Measurements from ENCODE around the gene TEX10. TPM values are rescaled to one million over a fixed set of nuclear protein-coding genes. Genes with fewer than 3 reads are reported as not detected.
"Not testable (repeated sequence)": the region's sequence is repeated elsewhere in the genome, so short reads cannot be mapped to it uniquely, and the experiment has no call there.

TEX10 gene
- total RNA-seq, 4 donors from 2014 or later, result 16.0 to 20.5 (median 18.4) TPM

DNA sequence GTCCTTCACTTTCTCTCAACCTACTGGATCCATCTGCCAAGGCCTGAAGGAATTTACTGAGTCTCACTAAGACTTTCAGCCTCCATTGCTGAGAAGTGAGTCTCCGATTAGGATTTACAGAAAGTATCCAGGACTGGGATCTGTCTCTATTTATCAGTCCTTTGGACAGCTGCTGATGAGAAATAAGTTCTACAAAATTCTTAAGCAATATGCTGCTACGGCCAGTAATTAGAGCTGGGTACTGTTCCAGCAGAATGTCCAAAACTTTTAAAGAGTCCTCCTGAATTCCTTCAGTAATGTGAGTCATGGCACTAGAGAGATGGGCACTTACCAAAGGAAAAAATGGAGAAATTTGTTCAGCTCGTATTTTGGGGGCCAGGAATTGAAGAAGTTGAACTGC lies 5.9 kb downstream of the TEX10 start:
- TF ChIP-seq POLR2A (IDR thresholded peaks at IDR 0.05), result no peak
- TF ChIP-seq, protein P1, sequence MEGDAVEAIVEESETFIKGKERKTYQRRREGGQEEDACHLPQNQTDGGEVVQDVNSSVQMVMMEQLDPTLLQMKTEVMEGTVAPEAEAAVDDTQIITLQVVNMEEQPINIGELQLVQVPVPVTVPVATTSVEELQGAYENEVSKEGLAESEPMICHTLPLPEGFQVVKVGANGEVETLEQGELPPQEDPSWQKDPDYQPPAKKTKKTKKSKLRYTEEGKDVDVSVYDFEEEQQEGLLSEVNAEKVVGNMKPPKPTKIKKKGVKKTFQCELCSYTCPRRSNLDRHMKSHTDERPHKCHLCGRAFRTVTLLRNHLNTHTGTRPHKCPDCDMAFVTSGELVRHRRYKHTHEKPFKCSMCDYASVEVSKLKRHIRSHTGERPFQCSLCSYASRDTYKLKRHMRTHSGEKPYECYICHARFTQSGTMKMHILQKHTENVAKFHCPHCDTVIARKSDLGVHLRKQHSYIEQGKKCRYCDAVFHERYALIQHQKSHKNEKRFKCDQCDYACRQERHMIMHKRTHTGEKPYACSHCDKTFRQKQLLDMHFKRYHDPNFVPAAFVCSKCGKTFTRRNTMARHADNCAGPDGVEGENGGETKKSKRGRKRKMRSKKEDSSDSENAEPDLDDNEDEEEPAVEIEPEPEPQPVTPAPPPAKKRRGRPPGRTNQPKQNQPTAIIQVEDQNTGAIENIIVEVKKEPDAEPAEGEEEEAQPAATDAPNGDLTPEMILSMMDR (IDR thresholded peaks at IDR 0.05 in 4 of 5, conservative IDR thresholded peaks at IDR 0.05 in 1 of 5), result no peak
- Histone ChIP-seq H3K27me3 (no peaks in the 10 kb centered on the region), H3K9me3 (no peaks in the 10 kb centered on the region), H3K27ac (peak overlapping the region in 3 of 4 donors; percentile 19 to 44 (median 29)), H3K36me3 (peaks cover 0 to 15% of the 10 kb centered on the region in 2 donors), H3K4me3 (no peak overlapping the region), H3K4me1 (peaks cover 23 to 28% of the 10 kb centered on the region in 2 donors)
- intact Hi-C loops (cut with DNase I; ENCODE audit: low total_unique reads), result no loop called here
- ATAC-seq (peak; percentile 41 to 73), DNase-seq (no peak)
- in situ Hi-C loops (cut with MboI; ENCODE audit: low sequenced_read_pairs in 4 of 4), result loop anchor here in 1 of 4 donors (25.0 kb wide), 1 partner anchor 1160 kb away; no protein-coding TSS in a partner anchor

DNA sequence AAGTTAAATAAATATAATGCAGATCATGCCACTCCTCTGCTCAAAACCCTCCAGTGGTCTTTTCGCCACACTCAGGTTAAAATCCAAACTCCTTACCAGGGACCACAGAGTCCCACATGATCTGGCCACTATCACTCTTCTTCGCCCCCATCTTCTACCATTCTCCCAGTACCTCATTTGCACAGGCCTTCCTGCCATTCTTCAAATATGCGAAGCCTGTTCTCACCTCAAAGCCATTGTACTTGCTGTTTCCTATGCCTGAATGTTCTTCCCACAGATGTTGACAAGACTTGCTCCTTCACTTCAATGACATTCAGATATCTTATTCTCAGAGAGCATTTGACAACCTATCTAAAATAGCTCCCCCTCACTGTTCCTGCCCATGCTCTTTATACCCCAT lies 10.9 kb downstream of the TEX10 start:
- TF ChIP-seq POLR2A (IDR thresholded peaks at IDR 0.05), result no peak
- TF ChIP-seq, protein P1 (IDR thresholded peaks at IDR 0.05 in 4 of 5, conservative IDR thresholded peaks at IDR 0.05 in 1 of 5), result no peak
- peaks cover 7 to 9% of the 10 kb centered on the region in 2 donors for H3K4me1 ChIP-seq
- no peak overlapping the region for H3K4me3 ChIP-seq
- H3K27me3 ChIP-seq, result no peaks in the 10 kb centered on the region
- H3K27ac ChIP-seq, result no peak overlapping the region
- in situ Hi-C loops (cut with MboI; ENCODE audit: low sequenced_read_pairs in 4 of 4) (loop anchor here in 1 of 4 donors (25.0 kb wide), 1 partner anchor 1155 kb away; no protein-coding TSS in a partner anchor), intact Hi-C loops (cut with DNase I; ENCODE audit: low total_unique reads) (no loop called here)
- DNase-seq (no peak), ATAC-seq (no peak)
- no peaks in the 10 kb centered on the region for H3K9me3 ChIP-seq
- H3K36me3 ChIP-seq, result peaks cover 0 to 15% of the 10 kb centered on the region in 2 donors

DNA sequence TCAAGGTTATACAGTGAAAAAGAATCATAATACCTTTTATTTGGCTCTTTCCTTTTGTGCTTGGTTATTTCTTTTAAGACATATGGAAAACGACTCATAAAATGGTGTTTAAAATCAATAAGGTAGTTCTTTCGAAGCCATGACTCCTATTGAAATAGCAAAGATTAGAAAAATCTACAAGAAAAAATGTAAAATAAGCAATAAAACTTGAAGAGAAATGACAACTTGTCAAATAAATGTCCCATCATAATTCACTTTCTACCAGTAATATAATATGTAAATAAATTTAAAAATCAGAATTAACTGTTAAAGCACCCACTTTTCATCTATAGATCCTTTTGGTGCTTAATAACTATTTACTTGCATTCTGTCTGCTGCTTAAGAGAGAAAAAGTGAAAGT lies 12.5 kb downstream of the TEX10 start:
- Histone ChIP-seq H3K27me3 (no peaks in the 10 kb centered on the region), H3K4me3 (no peak overlapping the region), H3K27ac (no peak overlapping the region), H3K4me1 (no peaks in the 10 kb centered on the region), H3K9me3 (no peaks in the 10 kb centered on the region), H3K36me3 (peaks cover 0 to 4% of the 10 kb centered on the region in 2 donors)
- no peak for DNase-seq
- intact Hi-C loops (cut with DNase I; ENCODE audit: low total_unique reads), result no loop called here
- TF ChIP-seq POLR2A (IDR thresholded peaks at IDR 0.05), result no peak
- TF ChIP-seq, protein P1 (IDR thresholded peaks at IDR 0.05 in 4 of 5, conservative IDR thresholded peaks at IDR 0.05 in 1 of 5), result no peak
- in situ Hi-C loops (cut with MboI; ENCODE audit: low sequenced_read_pairs in 4 of 4), result loop anchor here in 1 of 4 donors (25.0 kb wide), 1 partner anchor 1153 kb away; no protein-coding TSS in a partner anchor
- ATAC-seq, result no peak

DNA sequence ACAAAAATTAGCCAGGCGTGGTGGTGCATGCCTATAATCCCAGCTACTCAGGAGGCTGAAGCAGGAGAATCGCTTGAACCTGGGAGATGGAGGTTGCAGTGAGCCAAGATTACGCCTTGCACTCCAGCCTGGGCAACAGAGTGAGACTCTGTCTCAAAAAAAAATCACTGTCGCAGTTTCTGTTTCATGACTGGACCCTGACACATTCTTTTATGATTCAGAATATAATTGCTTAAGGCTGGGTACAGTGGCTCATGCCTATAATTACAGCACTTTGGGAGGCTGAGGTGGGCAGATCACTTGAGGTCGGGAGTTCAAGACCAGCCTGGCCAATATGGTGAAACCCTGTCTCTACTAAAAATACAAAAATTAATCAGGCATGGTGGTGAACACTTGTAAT lies 14.0 kb downstream of the TEX10 start:
- not testable (repeated sequence) for H3K4me3 ChIP-seq, H3K4me1 ChIP-seq
- in situ Hi-C loops (cut with MboI; ENCODE audit: low sequenced_read_pairs in 4 of 4), result loop anchor here in 1 of 4 donors (25.0 kb wide), 1 partner anchor 1151 kb away; no protein-coding TSS in a partner anchor

DNA sequence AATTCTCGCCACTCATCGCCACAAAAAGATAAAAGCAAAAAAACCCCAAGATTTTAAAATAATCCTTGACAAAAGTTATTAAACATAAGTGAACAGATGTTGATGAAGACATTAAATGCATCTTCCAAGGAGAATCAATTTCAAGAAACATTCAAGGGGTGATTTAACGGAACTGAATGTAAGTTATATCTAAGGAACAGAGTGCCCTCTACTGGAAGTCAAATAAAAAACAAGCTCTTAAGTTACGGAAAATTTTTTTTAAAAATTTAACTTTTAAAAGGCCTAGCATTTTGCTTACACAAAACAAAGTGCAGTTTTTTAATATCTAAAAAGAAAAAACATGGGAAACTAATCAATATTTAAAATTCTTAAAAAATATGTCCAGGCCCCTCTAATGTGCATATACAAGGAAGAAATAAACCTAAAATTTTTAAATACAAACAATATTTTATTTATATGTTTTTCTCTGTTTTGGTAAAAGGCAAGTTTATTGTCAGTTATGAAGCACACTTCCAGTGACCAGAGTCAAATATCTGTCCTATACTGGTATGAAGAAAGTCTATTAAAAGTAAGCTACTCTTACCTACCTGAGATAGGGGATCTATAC lies 28.0 kb downstream of the TEX10 start:
- intact Hi-C loops (cut with DNase I; ENCODE audit: low total_unique reads) (loop anchor here (5.0 kb wide), 2 partner anchors 1057 to 1142 kb away; no protein-coding TSS in a partner anchor), in situ Hi-C loops (cut with MboI; ENCODE audit: low sequenced_read_pairs in 4 of 4) (loop anchor here (10.0 to 25.0 kb wide), 3 partner anchors 290 to 1137 kb away; no protein-coding TSS in a partner anchor)
- Histone ChIP-seq H3K36me3 (peaks cover 0 to 36% of the 10 kb centered on the region in 2 donors), H3K9me3 (no peaks in the 10 kb centered on the region), H3K27ac (no peak overlapping the region), H3K4me3 (no peak overlapping the region), H3K4me1 (no peaks in the 10 kb centered on the region), H3K27me3 (no peaks in the 10 kb centered on the region)
- ATAC-seq (peak in 1 of 2 donors; percentile 41), DNase-seq (no peak)
- no peak for TF ChIP-seq POLR2A (IDR thresholded peaks at IDR 0.05)
- TF ChIP-seq, protein P1 (IDR thresholded peaks at IDR 0.05 in 4 of 5, conservative IDR thresholded peaks at IDR 0.05 in 1 of 5), result peak in 3 of 5 experiments; percentile 20 to 51 (median 39)

More for the DNA sequence above, 14.0 kb downstream of the TEX10 start:
- intact Hi-C loops (cut with DNase I; ENCODE audit: low total_unique reads); H3K9me3 ChIP-seq; H3K36me3 ChIP-seq; DNase-seq; H3K27ac ChIP-seq; ATAC-seq; H3K27me3 ChIP-seq: not testable (repeated sequence)

Measured in gastrocnemius medialis (tissue), 4 donors.